Keratinocyte (primary cell): ENCODE results near the gene ERCC6L2. TPM values are rescaled to one million over a fixed set of nuclear protein-coding genes. Genes with fewer than 3 reads are reported as not detected.

Experiments used
- DNase-seq: peaks from one replicate; pipeline ENCODE4 v3.0.0-alpha.2; 2011; ENCODE audit warnings: low read depth, missing footprints, low spot score
- FAIRE-seq: peaks from 2 replicates; lab custom pipeline; 2011; peaks lifted over from hg19 to GRCh38; lab: Jason Lieb, UNC
- H2AFZ ChIP-seq: 2 replicates; pipeline ENCODE4 v1.6.0; 2012; ENCODE audit warnings: low read length, control low read depth, inconsistent platforms; ENCODE audit not compliant: control insufficient read depth
- H3K27ac ChIP-seq: 2 replicates; pipeline ENCODE4 v1.5.1; 2011; ENCODE audit warnings: low read length; ENCODE audit not compliant: control insufficient read depth, insufficient read depth
- H3K27me3 ChIP-seq: 3 replicates; pipeline ENCODE4 v1.6.0; 2011; ENCODE audit warnings: low read length; ENCODE audit not compliant: control insufficient read depth, insufficient read depth; ENCODE audit errors: extremely low read depth
- H3K36me3 ChIP-seq, 2 experiments: 2 replicates in 1 of 2; 3 replicates in 1 of 2; pipeline ENCODE4 v1.5.1; 2011; ENCODE audit warnings: low read length in 2 of 2, mild to moderate bottlenecking in 1 of 2; ENCODE audit not compliant: control insufficient read depth in 2 of 2, insufficient read depth in 2 of 2; ENCODE audit errors: extremely low read depth in 1 of 2
- H3K4me1 ChIP-seq: 3 replicates; pipeline ENCODE4 v1.5.1; 2011; ENCODE audit warnings: low read length; ENCODE audit not compliant: control insufficient read depth, insufficient read depth; ENCODE audit errors: extremely low read depth
- H3K4me2 ChIP-seq: 3 replicates; pipeline ENCODE4 v1.6.0; 2011; ENCODE audit warnings: low read depth, low read length; ENCODE audit not compliant: control insufficient read depth, insufficient read depth; ENCODE audit errors: extremely low read depth
- H3K4me3 ChIP-seq, 3 experiments: fragments of 200-600 bp in 1 of 3; sonication (generic) in 1 of 3; 2 replicates in 2 of 3; 3 replicates in 1 of 3; pipeline ENCODE4 v1.5.1; 2011 to 2016; ENCODE audit warnings: low read length in 3 of 3, mild to moderate bottlenecking in 3 of 3, control low read depth in 2 of 3, inconsistent platforms in 1 of 3, low read depth in 1 of 3, mixed read lengths in 1 of 3, mixed run types in 1 of 3, moderate library complexity in 1 of 3; ENCODE audit not compliant: control insufficient read depth in 2 of 3, insufficient read depth in 2 of 3; ENCODE audit errors: extremely low read depth in 1 of 3
- H3K79me2 ChIP-seq: 2 replicates; pipeline ENCODE4 v1.6.0; 2012; ENCODE audit warnings: low read length; ENCODE audit not compliant: control insufficient read depth, insufficient read depth
- H3K9ac ChIP-seq: 3 replicates; pipeline ENCODE4 v1.6.0; 2011; ENCODE audit warnings: low read length; ENCODE audit not compliant: control insufficient read depth, insufficient read depth; ENCODE audit errors: extremely low read depth
- H3K9me1 ChIP-seq: 3 replicates; pipeline ENCODE4 v1.6.0; 2011; ENCODE audit warnings: low read length; ENCODE audit not compliant: control insufficient read depth, insufficient read depth; ENCODE audit errors: extremely low read depth
- H3K9me3 ChIP-seq: 2 replicates; pipeline ENCODE4 v1.5.1; 2012; ENCODE audit warnings: low read depth, low read length; ENCODE audit not compliant: control insufficient read depth
- H4K20me1 ChIP-seq: 3 replicates; pipeline ENCODE4 v1.6.0; 2011; ENCODE audit warnings: low read length; ENCODE audit not compliant: control insufficient read depth, insufficient read depth; ENCODE audit errors: extremely low read depth
- EZH2 ChIP-seq: IDR thresholded peaks from one replicate; pipeline ENCODE4 v1.6.1; 2012; ENCODE audit warnings: inconsistent platforms, mild to moderate bottlenecking, low read length, moderate library complexity
- dilution Hi-C: fragments of 300-500 bp; cut with MboI; formaldehyde crosslinking; loops from one replicate; pipeline ENCODE4 v1.7.0; 2020; ENCODE audit warnings: low sequenced_read_pairs; ENCODE audit not compliant: extremely low pct_ligation_motif_present
- polyA plus RNA-seq, 5 experiments: library from polyadenylated mRNA; depleted of rRNA in 3 of 5; stranded (reverse) in 3 of 5; stranded (forward) in 1 of 5; unstranded in 1 of 5; fragments of >200 nt; gene quantifications; 1 replicate in 1 of 5; 2 replicates in 3 of 5; 3 replicates in 1 of 5; pipeline versions ENCODE4 v1.2.1 to v1.2.3, GENCODE V29; 2011 to 2012; ENCODE audit warnings: missing spikeins in 2 of 5, low read depth in 1 of 5, low replicate concordance in 1 of 5
- TF ChIP-seq, protein P1 (sequence below), 3 experiments: IDR thresholded peaks in 1 of 3; conservative IDR thresholded peaks in 1 of 3; optimal IDR thresholded peaks in 1 of 3; 2 replicates in 2 of 3; 3 replicates in 1 of 3; pipeline versions ENCODE3 to v1.5.1; 2011; ENCODE audit warnings: low read length in 3 of 3, mild to moderate bottlenecking in 3 of 3, moderate library complexity in 2 of 3, control low read depth in 1 of 3, inconsistent platforms in 1 of 3; ENCODE audit not compliant: insufficient read depth in 2 of 3; ENCODE audit errors: extremely low read depth in 1 of 3

The ERCC6L2 gene
- polyA plus RNA-seq, 1 donor (not counting 4 experiments of a cell fraction or from before 2014, with no cell fraction given): 15.4 TPM

GRCh38 chr9:95980262-95981125 is 105.0 kb downstream of the ERCC6L2 start:
- Histone ChIP-seq H3K4me2 (no peak overlapping the region), H3K27ac (no peak overlapping the region), H3K4me1 (no peaks in the 10 kb centered on the region), H3K36me3 (no peaks in the 10 kb centered on the region), H3K9ac (no peak overlapping the region), H3K9me3 (no peaks in the 10 kb centered on the region), H3K79me2 (no peaks in the 10 kb centered on the region), H2AFZ (no peak overlapping the region), H3K9me1 (no peaks in the 10 kb centered on the region), H3K4me3 (no peak overlapping the region), H3K27me3 (no peaks in the 10 kb centered on the region), H4K20me1 (no peaks in the 10 kb centered on the region)
- DNase-seq: no peak
- no peak for FAIRE-seq
- dilution Hi-C loops: no loop called here
- TF ChIP-seq, protein P1, sequence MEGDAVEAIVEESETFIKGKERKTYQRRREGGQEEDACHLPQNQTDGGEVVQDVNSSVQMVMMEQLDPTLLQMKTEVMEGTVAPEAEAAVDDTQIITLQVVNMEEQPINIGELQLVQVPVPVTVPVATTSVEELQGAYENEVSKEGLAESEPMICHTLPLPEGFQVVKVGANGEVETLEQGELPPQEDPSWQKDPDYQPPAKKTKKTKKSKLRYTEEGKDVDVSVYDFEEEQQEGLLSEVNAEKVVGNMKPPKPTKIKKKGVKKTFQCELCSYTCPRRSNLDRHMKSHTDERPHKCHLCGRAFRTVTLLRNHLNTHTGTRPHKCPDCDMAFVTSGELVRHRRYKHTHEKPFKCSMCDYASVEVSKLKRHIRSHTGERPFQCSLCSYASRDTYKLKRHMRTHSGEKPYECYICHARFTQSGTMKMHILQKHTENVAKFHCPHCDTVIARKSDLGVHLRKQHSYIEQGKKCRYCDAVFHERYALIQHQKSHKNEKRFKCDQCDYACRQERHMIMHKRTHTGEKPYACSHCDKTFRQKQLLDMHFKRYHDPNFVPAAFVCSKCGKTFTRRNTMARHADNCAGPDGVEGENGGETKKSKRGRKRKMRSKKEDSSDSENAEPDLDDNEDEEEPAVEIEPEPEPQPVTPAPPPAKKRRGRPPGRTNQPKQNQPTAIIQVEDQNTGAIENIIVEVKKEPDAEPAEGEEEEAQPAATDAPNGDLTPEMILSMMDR (optimal IDR thresholded peaks at IDR 0.05 in 1 of 3, IDR thresholded peaks at IDR 0.05 in 1 of 3, conservative IDR thresholded peaks at IDR 0.05 in 1 of 3; ENCODE audit: extremely low read depth in 1 of 3, insufficient read depth in 2 of 3, low read length in 3 of 3): no peak
- no peak for TF ChIP-seq EZH2

DNA sequence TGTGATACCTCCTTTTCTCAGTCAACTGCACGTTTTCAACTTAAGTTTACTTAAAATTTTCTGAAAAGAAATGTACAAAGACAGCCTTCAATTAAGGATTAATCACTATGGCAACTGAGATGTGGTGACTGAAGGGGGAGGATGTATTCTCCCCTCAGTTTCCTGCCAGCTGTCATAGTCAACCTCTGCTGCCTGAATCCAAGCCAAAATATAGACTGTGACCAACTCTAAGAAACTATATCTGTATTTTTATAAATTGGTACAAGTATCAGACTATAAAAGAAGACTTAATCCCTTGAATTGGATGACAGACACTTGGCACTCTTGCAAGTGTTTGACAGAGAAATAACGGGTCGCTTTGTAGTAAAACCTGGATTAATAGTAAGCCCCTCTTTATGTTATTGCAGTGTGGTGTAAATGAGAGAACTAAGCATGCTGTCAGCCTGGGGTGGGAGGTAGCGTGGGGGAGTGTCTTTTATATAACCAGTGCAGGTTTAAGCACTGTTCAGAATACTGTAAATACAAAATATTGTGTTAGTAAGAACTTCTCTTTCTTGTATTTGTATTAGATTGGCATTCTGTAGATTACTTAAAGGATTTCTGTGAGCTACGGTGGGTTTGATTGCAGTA is 106.4 kb downstream of the ERCC6L2 start:
- Histone ChIP-seq H3K27ac (no peak overlapping the region), H3K4me2 (no peak overlapping the region), H3K9me3 (no peaks in the 10 kb centered on the region), H3K36me3 (no peaks in the 10 kb centered on the region), H3K9ac (no peak overlapping the region), H3K27me3 (no peaks in the 10 kb centered on the region), H4K20me1 (no peaks in the 10 kb centered on the region), H3K4me3 (no peak overlapping the region), H3K79me2 (no peaks in the 10 kb centered on the region), H2AFZ (no peak overlapping the region), H3K9me1 (no peaks in the 10 kb centered on the region), H3K4me1 (no peaks in the 10 kb centered on the region)
- no peak for DNase-seq
- dilution Hi-C loops: no loop called here
- no peak for FAIRE-seq
- no peak for TF ChIP-seq EZH2
- TF ChIP-seq, protein P1 (optimal IDR thresholded peaks at IDR 0.05 in 1 of 3, IDR thresholded peaks at IDR 0.05 in 1 of 3, conservative IDR thresholded peaks at IDR 0.05 in 1 of 3; ENCODE audit: extremely low read depth in 1 of 3, insufficient read depth in 2 of 3, low read length in 3 of 3): no peak
